Loucy (cell line): Measurements from ENCODE around the gene AK4.

Experiments used
- CTCF ChIP-seq: fragments of 200-600 bp; sonication (generic); conservative IDR thresholded peaks from 2 replicates; pipeline ENCODE4 v1.5.1; 2014; ENCODE audit warnings: mild to moderate bottlenecking, antibody characterized with exemption, low read length
- EZH2phosphoT487 ChIP-seq: fragments of 200-600 bp; IDR thresholded peaks from 2 replicates; pipeline ENCODE4 v1.6.1; 2018; ENCODE audit warnings: antibody characterized with exemption, mild to moderate bottlenecking, moderate library complexity, borderline replicate concordance

GRCh38 chr1:65105596-65105995 lies 42.4 kb upstream of the AK4 start:
- TF ChIP-seq CTCF (no peak), EZH2phosphoT487 (no peak)
